ENCODE data around the gene GSX1.

Gene GSX1

GRCh38 chr13:27772651-27773425 is 19.4 kb upstream of the GSX1 start:
- no peaks in the 10 kb centered on the region for H3F3A ChIP-seq (ENCODE audit: control insufficient read depth, insufficient read depth)
- H3K4me2 ChIP-seq (ENCODE audit: low read length): no peak overlapping the region
- H3K79me2 ChIP-seq (ENCODE audit: control insufficient read depth, low read length): no peaks in the 10 kb centered on the region
- TF ChIP-seq, protein P1, sequence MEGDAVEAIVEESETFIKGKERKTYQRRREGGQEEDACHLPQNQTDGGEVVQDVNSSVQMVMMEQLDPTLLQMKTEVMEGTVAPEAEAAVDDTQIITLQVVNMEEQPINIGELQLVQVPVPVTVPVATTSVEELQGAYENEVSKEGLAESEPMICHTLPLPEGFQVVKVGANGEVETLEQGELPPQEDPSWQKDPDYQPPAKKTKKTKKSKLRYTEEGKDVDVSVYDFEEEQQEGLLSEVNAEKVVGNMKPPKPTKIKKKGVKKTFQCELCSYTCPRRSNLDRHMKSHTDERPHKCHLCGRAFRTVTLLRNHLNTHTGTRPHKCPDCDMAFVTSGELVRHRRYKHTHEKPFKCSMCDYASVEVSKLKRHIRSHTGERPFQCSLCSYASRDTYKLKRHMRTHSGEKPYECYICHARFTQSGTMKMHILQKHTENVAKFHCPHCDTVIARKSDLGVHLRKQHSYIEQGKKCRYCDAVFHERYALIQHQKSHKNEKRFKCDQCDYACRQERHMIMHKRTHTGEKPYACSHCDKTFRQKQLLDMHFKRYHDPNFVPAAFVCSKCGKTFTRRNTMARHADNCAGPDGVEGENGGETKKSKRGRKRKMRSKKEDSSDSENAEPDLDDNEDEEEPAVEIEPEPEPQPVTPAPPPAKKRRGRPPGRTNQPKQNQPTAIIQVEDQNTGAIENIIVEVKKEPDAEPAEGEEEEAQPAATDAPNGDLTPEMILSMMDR (IDR thresholded peaks at IDR 0.05; ENCODE audit: low read depth, low read length, poor library complexity, severe bottlenecking): no peak
- no peaks in the 10 kb centered on the region for H3K9me2 ChIP-seq (replicated peaks; ENCODE audit: control insufficient read depth, low read length)
- no peaks in the 10 kb centered on the region for H3K36me3 ChIP-seq (ENCODE audit: control insufficient read depth, low read length)
- H4K20me1 ChIP-seq (ENCODE audit: control insufficient read depth, insufficient read depth, low read depth, low read length): no peaks in the 10 kb centered on the region
- no peak overlapping the region for H3K27ac ChIP-seq (ENCODE audit: low read depth, low read length)
- H3K9me3 ChIP-seq (ENCODE audit: control insufficient read depth, insufficient read depth, low read length): no peaks in the 10 kb centered on the region
- peaks cover 15% of the 10 kb centered on the region for H3K4me1 ChIP-seq (ENCODE audit: control insufficient read depth, low read length)
- peaks cover 14% of the 10 kb centered on the region for H3K27me3 ChIP-seq (ENCODE audit: control insufficient read depth, low read length)
- H3K4me3 ChIP-seq (ENCODE audit: low read length): no peak overlapping the region

DNA sequence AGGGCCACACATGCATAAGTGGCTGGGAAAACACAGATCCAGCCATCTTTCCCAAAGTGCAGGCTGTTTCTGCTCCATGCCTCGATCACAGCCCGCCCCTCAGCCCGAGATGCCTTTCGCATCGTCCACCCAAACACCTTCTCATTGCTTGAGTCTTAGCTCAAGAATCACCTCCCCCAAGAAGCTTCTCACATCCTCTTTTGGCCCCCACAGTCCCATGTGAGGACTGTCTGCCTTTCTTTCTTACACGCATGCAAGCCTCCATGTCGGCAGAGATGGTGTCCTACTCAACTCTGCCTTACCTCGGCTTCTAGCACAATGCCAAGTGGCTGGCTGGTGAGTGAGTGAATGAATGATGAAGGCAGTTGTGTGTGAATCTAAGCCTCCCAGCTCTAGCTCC is 18.1 kb upstream of the GSX1 start:
- Histone ChIP-seq H4K20me1 (ENCODE audit: control insufficient read depth, insufficient read depth, low read depth, low read length) (no peaks in the 10 kb centered on the region), H3K9me2 (replicated peaks; ENCODE audit: control insufficient read depth, low read length) (no peaks in the 10 kb centered on the region), H3K27ac (ENCODE audit: low read depth, low read length) (no peak overlapping the region), H3K27me3 (ENCODE audit: control insufficient read depth, low read length) (peaks cover 14% of the 10 kb centered on the region), H3K4me1 (ENCODE audit: control insufficient read depth, low read length) (peaks cover 15% of the 10 kb centered on the region), H3K36me3 (ENCODE audit: control insufficient read depth, low read length) (no peaks in the 10 kb centered on the region), H3F3A (ENCODE audit: control insufficient read depth, insufficient read depth) (no peaks in the 10 kb centered on the region), H3K79me2 (ENCODE audit: control insufficient read depth, low read length) (no peaks in the 10 kb centered on the region), H3K4me3 (ENCODE audit: low read length) (no peak overlapping the region), H3K4me2 (ENCODE audit: low read length) (no peak overlapping the region), H3K9me3 (ENCODE audit: control insufficient read depth, insufficient read depth, low read length) (no peaks in the 10 kb centered on the region)
- no peak for TF ChIP-seq EZH2phosphoT487 (IDR thresholded peaks at IDR 0.05; ENCODE audit: borderline replicate concordance, low read length)
- TF ChIP-seq, protein P1 (IDR thresholded peaks at IDR 0.05; ENCODE audit: low read depth, low read length, poor library complexity, severe bottlenecking): no peak

DNA sequence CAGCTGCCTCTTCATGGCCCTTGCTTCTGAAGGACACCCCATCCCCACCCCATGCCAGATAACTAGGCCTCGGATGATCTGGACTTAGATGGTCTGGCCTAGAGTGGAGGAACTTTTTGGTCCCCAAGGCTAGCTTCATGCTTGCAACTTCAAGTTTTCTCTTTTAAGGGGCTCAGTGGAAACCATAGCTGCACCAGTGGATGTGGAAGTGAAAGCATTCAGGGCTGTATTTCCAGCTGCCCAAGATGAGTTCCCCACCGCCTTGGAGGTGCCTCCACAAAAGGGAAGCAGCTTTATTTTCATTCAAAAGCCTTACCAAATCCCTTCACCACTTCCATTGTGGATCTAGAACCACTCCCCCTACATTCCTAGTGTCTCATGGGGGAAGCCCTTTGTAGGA is 17.6 kb upstream of the GSX1 start:
- Histone ChIP-seq H3K4me2 (ENCODE audit: low read length) (no peak overlapping the region), H3K27me3 (ENCODE audit: control insufficient read depth, low read length) (peaks cover 17% of the 10 kb centered on the region)

More for the DNA sequence above, 17.6 kb upstream of the GSX1 start:
- TF ChIP-seq EZH2phosphoT487 (IDR thresholded peaks at IDR 0.05; ENCODE audit: borderline replicate concordance, low read length): no peak
- TF ChIP-seq, protein P1 (IDR thresholded peaks at IDR 0.05; ENCODE audit: low read depth, low read length, poor library complexity, severe bottlenecking): no peak
- H4K20me1 ChIP-seq (ENCODE audit: control insufficient read depth, insufficient read depth, low read depth, low read length): no peaks in the 10 kb centered on the region
- peaks cover 15% of the 10 kb centered on the region for H3K4me1 ChIP-seq (ENCODE audit: control insufficient read depth, low read length)
- no peak overlapping the region for H3K4me3 ChIP-seq (ENCODE audit: low read length)
- H3K79me2 ChIP-seq (ENCODE audit: control insufficient read depth, low read length): no peaks in the 10 kb centered on the region
- no peak overlapping the region for H3K27ac ChIP-seq (ENCODE audit: low read depth, low read length)
- H3K9me3 ChIP-seq (ENCODE audit: control insufficient read depth, insufficient read depth, low read length): no peaks in the 10 kb centered on the region
- no peaks in the 10 kb centered on the region for H3K36me3 ChIP-seq (ENCODE audit: control insufficient read depth, low read length)
- H3K9me2 ChIP-seq (replicated peaks; ENCODE audit: control insufficient read depth, low read length): no peaks in the 10 kb centered on the region
- H3F3A ChIP-seq (ENCODE audit: control insufficient read depth, insufficient read depth): no peaks in the 10 kb centered on the region

All from DOHH2 (cell line).